ENCODE results near the gene PLEKHA1.

DNA sequence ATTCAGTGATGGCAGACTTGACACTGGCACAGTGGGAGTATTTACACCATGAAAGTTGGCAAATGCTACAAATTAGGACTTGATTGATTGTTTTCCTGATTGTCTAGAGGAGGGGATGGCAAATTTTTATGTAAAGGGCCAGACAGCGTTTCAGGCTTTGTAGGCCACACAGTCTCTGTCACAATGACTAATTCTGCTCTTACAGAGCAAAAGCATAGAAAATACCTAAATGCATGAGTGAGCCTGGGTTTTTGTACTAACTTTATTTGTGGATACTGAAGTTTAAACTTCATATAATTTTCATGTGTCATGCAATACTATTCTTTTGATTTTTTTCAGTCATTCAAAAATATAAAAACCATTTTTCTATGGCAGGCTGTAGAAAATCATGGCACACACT, 71.0 kb downstream of the PLEKHA1 start:
- no peak for TF ChIP-seq CTCF (IDR thresholded peaks at IDR 0.05; ENCODE audit: extremely low read depth in 1 of 2, insufficient read depth in 1 of 2, low read depth in 1 of 2, low read length in 2 of 2)
- TF ChIP-seq MAX (IDR thresholded peaks at IDR 0.05; ENCODE audit: insufficient read depth, insufficient read length): no peak
- no peak for TF ChIP-seq MYC (IDR thresholded peaks at IDR 0.05; ENCODE audit: low read depth, low read length)
- TF ChIP-seq POLR2AphosphoS5 (IDR thresholded peaks at IDR 0.05; ENCODE audit: insufficient read depth, low read depth, low read length): no peak
- no peak for TF ChIP-seq POLR2A (IDR thresholded peaks at IDR 0.05; ENCODE audit: low read depth, low read length)
- TF ChIP-seq EZH2 (IDR thresholded peaks at IDR 0.05; ENCODE audit: borderline replicate concordance, low read depth, low read length, severe bottlenecking): no peak
- TF ChIP-seq GATA2 (IDR thresholded peaks at IDR 0.05; ENCODE audit: insufficient read depth, insufficient read length, low read depth, low read length): no peak
- no peak for TF ChIP-seq JUN (IDR thresholded peaks at IDR 0.05; ENCODE audit: borderline replicate concordance, insufficient read depth, insufficient read length, low read depth)
